GM18502 (cell line): Measurements from ENCODE around the gene TEAD1.

ENCODE experiments used
- ATAC-seq: cut with Tn5 transposase; IDR thresholded peaks from one replicate; pipeline ENCODE4 v1.9.1; 2021; ENCODE audit warnings: mild to moderate bottlenecking; ENCODE audit not compliant: unreplicated experiment, poor library complexity

Gene TEAD1

DNA sequence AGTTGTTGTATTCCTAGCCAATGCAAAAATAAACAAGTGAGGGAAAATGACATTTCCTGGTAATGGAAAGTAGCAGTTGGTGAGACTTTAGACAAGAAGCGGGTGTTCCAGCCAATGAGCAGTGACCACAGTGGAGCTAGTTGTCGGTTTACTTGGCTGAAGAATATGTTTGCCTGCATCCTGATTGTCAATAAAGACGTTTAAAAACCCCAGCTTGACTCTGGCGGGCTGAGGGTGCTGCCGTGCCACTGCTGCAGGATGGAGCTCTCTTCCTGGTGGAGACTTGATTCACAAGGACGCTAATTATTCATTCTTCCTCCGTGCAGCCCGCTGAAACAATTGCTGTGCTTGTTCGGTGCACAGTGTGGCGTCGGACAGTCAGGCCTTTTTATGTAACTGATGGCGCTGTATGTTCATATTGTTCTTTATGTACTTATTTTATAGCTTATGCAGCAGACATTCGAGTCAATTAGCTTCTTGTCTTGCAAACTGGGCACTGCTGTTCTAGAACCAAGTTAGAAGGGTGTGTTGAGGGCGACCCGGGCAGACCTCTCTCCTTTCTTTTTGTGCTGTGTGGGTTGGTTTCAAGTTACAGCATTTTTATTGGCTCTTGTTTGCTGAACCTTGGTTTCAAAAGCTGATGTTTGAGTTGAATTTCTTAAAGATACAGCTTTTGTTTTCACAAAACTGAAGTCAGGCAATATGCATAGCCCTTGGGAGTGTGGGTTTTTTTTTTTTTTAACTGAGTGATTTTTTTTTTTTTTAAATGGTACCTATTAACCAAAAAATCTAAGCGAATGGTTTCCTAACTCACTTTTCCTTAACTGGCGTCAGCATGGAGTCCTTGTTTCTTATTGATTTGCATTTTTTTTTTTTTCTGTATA is 153.9 kb downstream of the TEAD1 start:
- peak; percentile 82 for ATAC-seq

DNA sequence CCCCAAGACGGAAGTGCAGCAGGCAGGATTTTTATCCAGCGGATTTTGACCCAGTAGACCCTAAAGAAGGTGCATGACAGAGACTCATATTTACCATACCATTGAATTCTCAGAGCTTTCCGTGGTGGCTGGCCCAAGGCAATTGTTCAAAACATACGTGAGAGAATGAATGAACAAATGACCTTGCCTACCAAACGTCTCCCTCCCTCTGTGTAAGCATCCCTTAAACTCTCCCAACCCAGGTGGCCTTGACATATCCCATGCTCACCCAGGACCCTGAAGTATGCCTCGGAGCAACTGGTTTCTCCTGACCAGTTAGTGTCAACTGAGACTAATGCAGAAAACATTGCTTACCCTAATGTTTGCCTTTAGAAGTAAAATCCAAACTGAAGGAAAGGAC is 154.9 kb downstream of the TEAD1 start:
- no peak for ATAC-seq

DNA sequence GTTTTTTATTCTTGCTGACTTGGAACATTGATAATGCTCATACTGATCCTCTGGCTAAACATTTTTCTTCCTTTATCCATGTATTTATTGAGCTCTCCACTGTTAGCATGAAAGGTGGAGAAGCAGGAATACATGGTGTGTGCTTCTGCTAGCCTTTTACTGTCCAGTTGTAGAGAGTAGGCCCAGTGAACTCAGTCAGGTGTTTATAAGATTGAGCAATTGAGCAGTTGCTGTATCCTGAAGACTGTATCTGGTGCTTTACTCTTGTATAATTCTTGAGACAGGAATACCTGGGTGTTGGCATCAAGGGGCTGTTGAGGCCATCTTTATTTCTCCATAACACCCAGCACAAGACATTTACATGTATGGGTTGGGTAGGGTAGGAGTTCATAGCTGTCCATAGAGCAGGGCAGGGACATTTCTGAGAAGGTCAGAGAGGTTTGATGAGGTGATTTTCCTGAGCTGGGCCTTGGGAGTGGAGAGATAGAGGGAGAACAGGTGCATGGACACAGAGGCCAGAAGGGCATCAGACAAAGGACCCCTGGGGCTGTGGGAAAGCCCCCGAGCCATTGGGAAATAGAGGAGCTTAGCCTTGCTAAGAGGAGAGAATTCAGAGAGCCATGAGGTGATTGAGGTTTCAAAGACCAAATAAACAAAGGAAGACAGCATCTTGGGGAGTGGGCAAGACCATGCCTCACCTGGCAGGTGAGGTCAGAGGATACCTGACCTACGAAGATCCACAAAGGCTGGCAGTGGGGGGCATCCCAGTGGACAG is 155.5 kb downstream of the TEAD1 start:
- ATAC-seq: no peak

DNA sequence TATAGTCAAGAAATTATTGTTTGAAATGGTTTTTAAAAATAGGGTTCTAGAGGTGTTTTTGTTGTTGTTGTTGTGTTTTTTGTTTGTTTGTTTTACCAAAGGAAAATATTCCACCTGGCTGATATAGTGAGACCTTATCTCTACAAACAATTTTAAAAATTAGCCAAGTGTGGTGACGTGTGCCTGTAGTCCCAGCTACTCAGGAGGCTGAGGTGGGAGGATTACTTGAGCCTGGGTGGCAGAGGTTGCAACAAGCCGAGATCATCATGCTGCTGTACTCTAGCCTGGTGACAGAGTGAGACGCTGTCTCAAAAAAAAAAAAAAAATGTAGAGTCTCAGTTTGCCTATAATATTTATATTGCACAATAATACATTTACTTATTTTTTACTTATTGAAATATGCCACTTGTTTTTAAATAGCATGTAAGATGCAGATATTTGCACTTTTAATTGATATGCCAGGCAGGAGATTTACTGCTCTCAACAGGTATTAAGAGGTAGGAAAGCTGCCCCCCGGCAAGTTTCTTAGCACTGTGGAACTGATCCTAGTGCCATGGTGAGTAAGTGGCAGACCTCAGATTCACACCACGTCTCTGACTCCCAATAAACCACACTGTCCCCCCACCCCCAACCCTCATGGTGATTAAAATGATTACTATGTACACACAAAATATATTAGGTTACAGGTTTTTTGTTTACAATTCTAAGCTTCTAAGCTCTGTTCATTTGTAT is 157.4 kb downstream of the TEAD1 start:
- ATAC-seq: no peak

DNA sequence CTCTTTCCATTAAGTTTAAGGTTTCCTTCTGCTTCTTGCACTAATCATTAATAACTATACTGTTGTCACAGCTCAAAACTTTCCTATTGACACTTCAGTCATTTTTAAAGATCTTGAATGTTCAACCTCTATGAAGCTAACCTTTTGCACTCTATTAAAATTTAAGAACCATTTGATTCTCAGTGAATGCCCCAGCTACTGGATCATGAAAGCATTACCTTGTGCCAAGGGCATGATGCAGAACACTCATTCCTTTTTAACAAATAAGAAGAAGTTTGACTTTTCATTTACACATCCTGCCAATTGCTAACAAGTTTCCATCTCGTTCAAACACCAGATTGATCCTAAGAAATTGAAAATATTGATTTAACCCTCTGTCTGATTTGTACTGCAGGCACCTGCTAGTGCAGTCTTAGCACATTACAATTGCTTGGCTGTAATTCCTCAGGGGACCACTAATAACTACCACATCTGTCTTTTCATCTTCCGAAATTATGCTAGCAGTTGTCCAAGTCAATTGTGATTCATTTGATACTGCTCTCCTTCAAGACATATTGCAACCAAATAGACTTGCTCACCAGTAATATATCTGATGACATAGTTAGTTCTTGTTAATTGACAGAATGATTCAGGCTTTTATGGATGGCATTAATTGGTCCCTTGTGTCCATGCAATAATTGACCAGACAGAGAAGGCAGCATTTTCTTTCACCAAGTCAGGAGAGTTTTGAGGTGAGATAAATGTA is 158.4 kb downstream of the TEAD1 start:
- no peak for ATAC-seq

DNA sequence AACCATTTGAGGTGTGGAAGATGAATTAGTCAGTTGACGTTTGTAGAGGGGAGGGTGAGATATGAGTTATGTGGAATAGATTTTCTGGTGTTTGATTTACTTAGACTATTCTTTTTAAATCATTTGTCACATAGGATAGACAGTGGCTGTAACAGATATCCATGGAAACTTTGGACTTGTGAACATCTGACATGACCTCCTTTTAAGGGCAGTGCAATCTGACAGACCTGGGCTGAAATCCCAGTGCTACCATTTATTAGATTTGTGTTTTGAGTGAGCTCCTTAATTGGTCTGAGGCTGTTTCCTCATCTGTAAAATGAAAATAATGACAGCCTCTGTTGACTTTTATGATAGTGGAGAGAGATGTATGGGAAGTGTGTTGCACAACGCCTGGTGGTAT is 159.9 kb downstream of the TEAD1 start:
- ATAC-seq: no peak

DNA sequence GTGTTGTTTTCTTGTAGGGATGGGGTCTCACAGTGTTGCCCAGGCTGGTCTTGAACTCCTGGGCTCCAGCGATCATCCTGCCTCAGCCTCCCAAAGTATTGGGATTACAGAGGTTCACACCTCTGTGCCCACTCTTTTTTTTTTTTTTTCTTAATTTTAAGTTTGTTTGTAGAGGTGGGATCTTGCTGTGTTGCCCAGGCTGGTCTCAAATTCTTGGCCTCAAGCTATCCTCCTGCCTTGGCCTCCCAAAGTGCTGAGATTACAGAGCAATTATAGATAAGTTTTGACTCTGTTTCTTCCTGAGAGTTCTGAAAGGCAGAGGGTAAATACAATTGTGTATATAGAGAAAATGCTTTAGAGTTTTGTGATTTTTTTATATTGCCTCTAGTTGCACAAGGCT is 160.4 kb downstream of the TEAD1 start:
- no peak for ATAC-seq

DNA sequence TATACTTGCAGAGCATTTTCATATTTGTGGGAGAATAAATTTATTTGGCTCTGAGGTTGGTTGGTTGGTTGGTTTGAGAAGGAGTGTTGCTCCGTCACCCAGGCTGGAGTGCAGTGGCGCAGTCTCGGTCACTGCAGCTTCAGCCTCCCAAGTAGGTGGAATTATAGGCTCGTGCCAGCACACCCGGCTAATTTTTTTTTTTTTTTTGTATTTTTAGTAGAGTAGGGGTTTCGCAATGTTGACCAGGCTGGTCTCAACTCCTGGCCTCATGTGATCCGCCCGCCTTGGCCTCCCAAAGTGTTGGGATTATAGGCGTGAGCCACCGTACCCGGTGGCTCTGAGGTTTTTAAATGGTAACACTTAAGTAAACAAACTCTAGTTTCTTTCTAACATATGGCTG is 161.1 kb downstream of the TEAD1 start:
- no peak for ATAC-seq

DNA sequence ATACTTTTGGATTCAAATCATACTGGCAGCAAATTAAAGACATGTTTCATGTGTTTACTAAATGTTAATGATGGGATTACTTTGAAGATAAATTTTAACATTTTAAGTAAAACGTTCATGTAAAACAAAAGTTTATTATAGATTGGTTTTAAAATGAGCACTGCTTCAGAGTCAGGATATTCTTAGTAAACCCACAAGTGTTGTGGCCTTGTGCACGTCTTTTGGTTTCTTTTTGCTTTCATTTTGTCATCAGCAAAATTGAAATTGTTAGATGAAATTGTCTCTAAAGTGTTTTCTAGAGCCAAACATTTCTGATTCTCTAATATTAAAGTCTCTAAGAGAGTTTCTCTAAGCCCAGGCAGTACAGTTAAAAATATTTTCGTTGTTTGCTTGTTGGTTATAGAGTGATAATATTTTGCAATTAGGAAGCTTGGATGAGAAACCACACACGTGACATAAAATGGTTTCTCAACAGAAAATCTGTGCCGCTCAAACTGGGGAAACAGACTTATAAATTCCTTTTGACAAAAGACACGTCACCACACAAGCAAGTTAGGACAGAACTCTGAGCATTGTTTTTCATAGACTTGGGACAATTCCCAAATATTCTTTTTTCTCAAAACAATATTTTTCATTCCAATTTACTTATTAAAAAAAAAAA is 164.4 kb downstream of the TEAD1 start:
- no peak for ATAC-seq

DNA sequence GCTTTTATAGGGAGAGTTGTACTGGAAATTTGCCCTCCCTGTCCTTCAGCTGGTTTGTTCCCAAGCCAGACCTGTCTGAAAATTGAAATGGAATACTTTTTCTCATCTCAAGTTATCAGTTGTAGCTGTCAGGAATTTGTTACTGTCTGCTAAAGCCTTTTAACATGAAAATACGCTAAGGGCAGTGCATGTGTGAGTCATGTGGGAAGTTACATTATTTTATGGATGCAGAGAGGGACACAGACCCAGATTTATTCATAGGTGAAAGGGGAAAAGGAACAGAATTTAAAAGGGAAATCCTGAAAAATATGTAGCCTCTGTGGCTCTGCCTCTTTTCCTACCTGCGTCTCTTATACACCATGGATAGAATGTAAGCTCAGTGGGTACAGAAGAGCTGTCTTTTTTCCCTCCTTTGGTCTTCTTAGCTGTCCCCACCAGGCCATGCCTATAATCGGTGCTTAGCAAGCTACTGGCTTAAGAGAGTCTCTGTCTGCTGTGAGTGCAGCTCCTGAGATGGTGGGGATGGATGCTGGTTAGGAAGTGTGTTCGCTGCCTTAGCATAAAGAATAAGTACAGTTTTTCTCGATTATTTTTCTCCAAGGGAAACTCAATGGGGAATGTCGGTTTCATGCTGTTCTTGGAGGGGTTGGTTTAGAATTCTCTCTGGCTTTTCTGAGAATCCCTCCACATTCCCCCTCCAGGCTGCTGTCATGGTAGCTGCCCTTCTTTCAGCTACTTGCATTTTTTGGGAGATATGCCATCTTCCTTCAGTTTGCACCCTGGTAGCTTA is 166.8 kb downstream of the TEAD1 start:
- ATAC-seq: no peak

DNA sequence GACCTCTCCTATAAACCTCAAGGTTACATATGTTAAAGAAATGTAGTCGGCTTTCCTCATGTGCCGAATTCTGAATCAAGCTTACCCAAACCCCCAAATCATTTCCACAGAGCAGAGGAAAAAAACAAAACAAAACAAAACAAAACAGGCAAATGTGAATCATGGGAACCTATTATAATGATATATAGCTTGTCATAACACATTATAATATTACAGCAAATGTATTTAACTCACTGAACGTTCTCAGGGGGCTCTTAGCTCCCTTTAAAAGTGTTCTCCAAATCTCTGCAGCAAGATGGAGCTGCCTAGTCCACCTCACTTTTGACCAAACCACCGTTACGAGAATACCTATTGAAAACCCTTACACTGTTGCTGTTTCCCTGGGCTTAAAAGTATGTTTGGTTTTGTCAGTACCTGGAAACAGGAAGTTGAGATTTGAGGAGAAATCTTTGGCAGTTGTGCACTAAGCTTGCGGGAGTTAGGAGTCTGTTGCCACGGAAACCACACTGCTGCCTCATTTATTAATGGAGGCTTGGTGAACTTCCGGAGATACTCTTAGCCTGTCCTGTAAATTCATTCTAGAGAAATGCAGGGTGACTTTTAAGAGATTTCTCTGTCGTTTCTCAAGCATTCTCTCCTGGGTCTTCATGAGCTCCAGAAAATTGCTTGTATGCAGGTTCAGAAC is 167.9 kb downstream of the TEAD1 start:
- no peak for ATAC-seq

DNA sequence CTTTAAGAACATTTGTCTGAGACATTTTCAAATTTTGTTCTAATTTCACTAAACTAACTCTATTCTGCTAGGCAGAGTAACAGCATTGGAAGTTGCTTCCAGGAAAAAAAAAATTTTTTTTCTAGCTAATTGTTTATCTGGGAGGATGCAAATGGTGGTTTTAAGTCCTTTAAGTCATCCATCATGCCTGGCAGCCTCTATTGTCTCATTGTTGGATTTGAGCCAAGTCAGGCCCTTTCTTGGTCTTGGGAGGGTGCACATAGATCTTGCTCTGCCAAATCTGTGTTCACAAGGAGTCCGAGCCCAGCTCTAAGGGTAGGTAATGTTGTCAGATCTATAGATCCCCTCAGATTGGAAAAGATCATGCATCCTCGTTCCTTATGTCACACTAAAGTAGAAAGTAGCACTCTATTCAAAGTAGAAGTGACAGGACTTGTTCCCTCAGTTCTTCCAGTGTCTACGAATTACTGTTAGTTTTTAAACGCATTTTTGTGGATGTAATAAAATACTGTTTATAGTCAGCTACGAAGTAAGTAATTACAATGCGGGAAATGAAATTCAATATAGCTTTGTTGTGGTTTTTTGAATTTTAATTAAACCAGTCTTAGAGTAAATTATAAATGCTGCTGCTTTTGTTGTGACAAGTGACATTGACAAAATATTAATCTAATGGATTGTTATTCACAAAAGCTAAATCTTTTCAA is 168.9 kb downstream of the TEAD1 start:
- no peak for ATAC-seq

DNA sequence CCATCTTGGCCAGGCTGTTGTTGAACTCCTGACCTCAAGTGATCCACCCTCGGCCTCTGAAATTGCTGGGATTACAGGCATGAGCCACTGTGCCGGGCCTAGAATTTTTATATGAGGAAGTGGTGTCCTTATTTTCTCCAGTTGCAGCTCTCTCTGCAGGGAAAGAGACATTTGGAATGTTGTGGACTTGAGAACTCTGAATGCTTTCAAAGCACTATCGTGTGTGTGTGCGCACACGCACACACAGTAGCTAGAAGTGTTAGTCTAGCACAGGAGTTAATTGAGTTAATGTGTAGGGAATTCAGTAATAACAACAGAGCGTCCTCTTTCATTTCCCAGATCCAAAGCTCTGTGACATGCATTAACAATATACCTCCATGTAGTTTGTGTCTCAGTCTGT is 170.9 kb downstream of the TEAD1 start:
- ATAC-seq: no peak

DNA sequence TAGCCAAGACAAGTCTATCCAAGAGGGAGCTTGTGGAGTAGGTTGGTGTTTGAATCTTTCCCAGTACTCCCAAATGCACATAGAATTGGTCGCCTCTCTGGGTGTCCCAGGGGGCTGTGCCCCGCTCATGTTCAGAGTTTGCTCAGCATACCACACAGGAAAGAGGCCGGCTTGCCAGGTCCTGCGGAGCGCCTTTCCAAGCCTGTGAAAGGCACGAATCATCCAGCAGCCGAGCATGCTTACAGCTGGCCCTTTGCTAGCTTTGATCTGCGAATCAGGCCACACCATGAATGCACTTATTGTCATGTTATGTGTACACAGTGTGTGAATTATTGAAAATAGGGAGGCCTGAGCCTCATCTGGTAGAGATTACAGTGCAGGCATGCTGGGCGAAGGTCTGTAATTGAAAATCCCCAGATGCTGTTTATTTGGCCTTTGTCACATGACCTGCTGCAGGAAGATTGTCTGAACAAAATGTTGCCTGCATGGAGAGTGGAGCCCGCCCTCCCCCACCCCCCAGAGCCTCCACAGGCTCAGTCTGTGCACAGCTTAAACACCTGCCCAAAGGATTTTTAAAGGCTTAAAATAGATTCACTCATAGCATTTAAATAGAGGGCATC is 171.6 kb downstream of the TEAD1 start:
- no peak for ATAC-seq

DNA sequence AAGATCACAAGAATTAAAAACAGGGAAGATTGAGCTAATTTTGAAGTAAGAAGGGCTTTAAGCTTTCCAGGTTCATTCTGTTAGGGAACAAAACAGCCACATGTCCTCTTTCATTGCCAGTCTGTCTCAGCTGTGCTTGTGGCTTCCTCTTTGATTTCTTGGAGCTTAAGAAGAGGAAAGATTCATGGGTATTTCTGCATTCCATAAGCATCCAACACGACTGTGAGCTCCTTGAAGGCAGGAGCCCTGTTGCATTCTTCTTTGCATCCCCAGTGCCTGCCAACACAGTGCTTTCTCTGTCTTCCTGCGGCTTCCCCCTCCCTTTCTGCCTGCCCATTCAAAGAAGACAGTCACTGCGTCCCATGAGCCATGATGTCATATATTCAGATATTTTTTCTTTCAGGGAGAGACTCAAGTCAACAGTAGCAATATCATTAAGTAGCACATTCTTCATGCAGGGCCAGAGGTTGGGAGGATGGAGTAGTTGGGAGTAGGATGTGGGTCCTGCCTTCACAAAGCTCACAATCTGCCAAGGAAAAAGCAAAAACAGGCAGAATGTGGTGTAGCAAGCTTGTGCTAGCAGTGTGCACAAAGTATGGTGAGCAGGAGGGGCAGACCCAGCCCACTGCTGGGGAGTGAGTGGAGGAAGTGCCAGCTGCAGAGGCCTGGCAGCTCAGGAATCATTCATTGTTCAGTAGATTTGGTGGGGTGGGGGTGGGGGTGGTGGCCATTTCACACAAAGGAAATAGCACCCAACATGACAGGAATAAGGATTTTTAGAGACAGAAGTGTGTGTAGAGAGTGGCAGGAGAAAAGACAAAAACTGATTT is 172.8 kb downstream of the TEAD1 start:
- no peak for ATAC-seq

DNA sequence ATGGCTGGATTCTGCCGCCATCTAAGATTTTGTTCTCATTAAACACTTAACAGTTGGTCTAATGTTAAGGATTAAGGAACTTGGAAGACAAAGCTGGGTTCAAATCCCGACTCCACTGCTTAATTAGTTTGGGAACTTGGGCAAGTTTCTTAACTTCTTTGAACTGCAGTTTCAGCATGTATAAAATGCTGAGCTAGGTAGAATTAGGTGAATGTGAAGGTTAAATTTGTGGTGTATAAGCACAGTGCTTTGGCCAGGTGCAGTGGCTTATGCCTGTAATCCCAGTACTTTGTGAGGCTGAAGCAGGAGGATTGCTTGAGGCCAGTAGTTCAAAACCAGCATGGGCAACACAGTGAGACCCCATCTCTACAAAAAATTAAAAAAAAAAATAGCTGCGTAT is 174.2 kb downstream of the TEAD1 start:
- ATAC-seq: no peak

DNA sequence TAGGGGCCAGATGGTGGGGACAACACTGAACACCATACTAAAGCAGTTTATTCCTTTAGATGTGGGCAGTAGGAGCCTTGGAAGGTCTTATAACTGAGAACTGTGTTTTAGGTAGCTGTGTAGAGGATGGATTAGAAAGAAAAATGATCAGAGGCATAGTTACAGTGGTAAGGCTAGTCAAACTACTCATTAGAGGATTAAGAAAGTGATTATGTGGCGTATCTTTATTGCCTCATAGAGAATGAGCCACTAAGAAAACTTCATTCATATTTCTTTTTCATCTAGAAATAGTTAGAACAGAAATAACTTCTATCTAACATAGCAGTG is 179.1 kb downstream of the TEAD1 start:
- ATAC-seq: no peak
